Measurements from ENCODE around the gene ARMC5.
"Not testable (repeated sequence)": the region's sequence is repeated elsewhere in the genome, so short reads cannot be mapped to it uniquely, and the experiment has no call there.

ARMC5 gene

GRCh38 chr16:31488468-31489297, 29.4 kb downstream of the ARMC5 start:
- in situ Hi-C loops (cut with HindIII; ENCODE audit: low pct_ligation_motif_present, low pct_unique_long_range_greater_than_20kb, low sequenced_read_pairs) = no loop called here
- DNase-seq = no peak

DNA sequence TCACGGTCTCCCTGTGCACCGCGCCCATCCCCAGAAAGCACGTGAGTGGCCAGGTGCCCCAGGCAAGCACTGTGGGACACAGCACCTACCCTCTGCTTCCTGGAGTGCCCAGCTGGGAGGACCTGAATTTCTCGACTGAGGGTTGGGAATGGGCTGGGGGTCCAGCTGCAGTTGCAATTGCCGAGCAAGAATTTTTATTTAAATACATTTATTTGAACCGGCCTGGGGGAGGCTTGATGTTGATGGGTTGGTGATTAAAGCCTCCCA, 29.9 kb downstream of the ARMC5 start:
- DNase-seq = no peak
- in situ Hi-C loops (cut with HindIII; ENCODE audit: low pct_ligation_motif_present, low pct_unique_long_range_greater_than_20kb, low sequenced_read_pairs) = no loop called here

GRCh38 chr16:31489616-31490584, 30.6 kb downstream of the ARMC5 start:
- DNase-seq = no peak
- in situ Hi-C loops (cut with HindIII; ENCODE audit: low pct_ligation_motif_present, low pct_unique_long_range_greater_than_20kb, low sequenced_read_pairs) = no loop called here

- in situ Hi-C loops (cut with HindIII; ENCODE audit: low pct_ligation_motif_present, low pct_unique_long_range_greater_than_20kb, low sequenced_read_pairs) = no loop called here
Measured at GRCh38 chr16:31491778-31492418, 32.6 kb downstream of the ARMC5 start.

DNA sequence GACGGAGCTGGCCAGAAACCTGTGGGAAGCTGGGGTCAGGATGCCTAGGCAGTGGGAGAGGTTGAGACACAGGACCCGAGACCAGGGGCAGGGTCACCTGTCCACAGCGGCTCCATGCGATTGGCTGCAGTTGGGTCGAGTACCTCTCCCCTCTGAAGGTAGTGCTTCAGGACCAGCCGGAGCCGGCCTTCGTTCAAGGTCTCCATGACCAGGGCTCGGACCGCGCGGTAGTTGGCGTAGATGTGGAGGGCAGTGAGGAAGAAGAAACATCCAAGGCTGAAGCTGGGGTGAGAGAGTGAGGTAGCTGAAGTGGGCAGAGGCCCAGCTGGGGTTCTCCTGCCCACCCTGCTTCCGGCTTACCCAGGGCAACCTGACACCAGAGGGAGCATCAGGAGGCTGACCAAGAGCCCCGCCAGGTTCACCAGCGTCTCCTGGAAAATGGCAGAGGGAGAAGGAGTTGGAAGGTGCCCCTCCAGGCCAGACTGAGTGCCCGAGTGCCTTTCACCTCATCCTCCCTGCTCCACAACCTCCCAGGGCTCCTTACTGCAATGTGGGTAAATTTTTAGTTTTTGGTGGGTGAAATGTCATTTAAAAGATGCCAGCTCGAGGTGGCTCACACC, 34.3 kb downstream of the ARMC5 start:
- DNase-seq = no peak
- in situ Hi-C loops (cut with HindIII; ENCODE audit: low pct_ligation_motif_present, low pct_unique_long_range_greater_than_20kb, low sequenced_read_pairs) = no loop called here

More at GRCh38 chr16:31491778-31492418, 32.6 kb downstream of the ARMC5 start:
- DNase-seq = no peak

DNA sequence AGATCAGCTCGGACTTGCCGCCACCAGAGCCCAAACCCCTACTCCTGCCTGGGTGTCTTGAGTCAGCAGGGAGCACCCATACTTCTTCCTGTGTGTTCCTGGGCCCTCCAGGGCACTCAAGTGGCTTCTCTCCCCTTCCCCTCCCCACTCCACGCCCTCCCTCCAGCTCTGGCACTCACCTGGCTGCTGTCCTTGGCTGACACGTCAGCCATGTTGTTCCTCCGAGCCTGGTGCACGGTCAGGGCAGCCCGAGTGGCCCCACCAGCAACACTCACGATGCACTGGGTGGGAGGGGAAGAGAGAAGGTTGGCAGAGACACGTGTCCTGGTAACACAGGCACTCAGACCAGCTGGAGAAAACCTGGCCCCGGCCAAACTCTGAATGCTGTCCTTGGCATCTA, 37.4 kb downstream of the ARMC5 start:
- DNase-seq = no peak
- in situ Hi-C loops (cut with HindIII; ENCODE audit: low pct_ligation_motif_present, low pct_unique_long_range_greater_than_20kb, low sequenced_read_pairs) = no loop called here

GRCh38 chr16:31498493-31498892, 39.2 kb downstream of the ARMC5 start:
- DNase-seq = no peak
- in situ Hi-C loops (cut with HindIII; ENCODE audit: low pct_ligation_motif_present, low pct_unique_long_range_greater_than_20kb, low sequenced_read_pairs) = no loop called here

DNA sequence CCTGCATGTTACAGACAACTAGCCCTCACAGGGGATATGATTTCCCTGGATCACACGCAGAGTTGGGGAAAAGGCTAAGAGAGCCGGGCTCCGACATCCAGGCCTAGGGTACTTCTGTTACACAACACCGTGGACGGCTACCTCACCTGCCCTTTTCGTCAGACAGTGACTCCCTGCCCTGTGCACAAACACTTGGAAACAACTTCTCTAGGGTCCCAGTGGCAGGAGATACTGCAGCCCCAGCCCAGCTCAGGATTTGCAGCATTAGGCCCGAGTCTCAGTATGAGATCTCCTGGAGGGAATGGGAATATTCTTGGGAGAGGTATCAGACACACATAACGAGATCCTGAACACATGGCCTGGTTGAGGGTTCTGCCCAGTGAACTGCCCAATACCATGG, 40.6 kb downstream of the ARMC5 start:
- DNase-seq = no peak
- in situ Hi-C loops (cut with HindIII; ENCODE audit: low pct_ligation_motif_present, low pct_unique_long_range_greater_than_20kb, low sequenced_read_pairs) = no loop called here

- DNase-seq = no peak
- in situ Hi-C loops (cut with HindIII; ENCODE audit: low pct_ligation_motif_present, low pct_unique_long_range_greater_than_20kb, low sequenced_read_pairs) = no loop called here
Measured at GRCh38 chr16:31501226-31501965, 42.1 kb downstream of the ARMC5 start.

GRCh38 chr16:31501966-31502348, 42.7 kb downstream of the ARMC5 start:
- DNase-seq = no peak
- in situ Hi-C loops (cut with HindIII; ENCODE audit: low pct_ligation_motif_present, low pct_unique_long_range_greater_than_20kb, low sequenced_read_pairs) = no loop called here

DNA sequence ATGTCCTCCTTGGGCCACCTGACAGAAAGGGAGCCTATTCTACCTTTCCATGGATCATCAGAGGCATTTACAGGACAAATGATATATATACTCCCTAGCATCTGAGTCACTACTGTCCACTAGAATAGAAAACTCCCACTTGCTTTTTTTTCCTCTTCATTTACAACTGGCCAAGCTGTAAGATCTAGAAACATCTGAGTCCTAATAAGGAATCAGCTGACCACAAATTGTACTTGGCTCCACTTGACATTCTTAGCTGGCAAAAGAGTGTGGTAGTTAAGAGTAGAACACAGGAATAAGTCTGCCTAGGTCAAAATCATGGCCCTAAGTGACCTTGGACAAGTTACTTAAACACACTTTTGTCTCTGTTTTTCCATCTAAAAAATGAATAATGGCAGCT, 43.7 kb downstream of the ARMC5 start:
- in situ Hi-C loops (cut with HindIII; ENCODE audit: low pct_ligation_motif_present, low pct_unique_long_range_greater_than_20kb, low sequenced_read_pairs) = no loop called here
- DNase-seq = no peak

DNA sequence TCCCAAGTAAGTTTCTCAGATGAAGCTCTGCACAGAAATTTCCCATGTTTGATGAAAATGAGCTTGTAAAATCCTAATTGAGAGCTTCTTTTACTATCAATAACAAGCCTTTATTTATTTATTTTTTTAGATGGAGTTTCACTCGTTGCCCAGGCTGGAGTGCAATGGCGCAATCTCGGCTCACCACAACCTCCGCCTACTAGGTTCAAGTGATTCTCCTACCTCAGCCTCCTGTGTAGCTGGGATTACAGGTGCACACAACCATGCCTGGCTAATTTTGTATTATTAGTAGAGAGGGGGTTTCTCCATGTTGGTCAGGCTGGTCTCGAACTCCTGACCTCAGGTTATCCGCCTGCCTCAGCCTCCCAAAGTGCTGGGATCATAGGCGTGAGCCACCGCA, 44.3 kb downstream of the ARMC5 start:
- DNase-seq; in situ Hi-C loops (cut with HindIII; ENCODE audit: low pct_ligation_motif_present, low pct_unique_long_range_greater_than_20kb, low sequenced_read_pairs): not testable (repeated sequence)

GRCh38 chr16:31504159-31504558, 44.9 kb downstream of the ARMC5 start:
- in situ Hi-C loops (cut with HindIII; ENCODE audit: low pct_ligation_motif_present, low pct_unique_long_range_greater_than_20kb, low sequenced_read_pairs) = no loop called here

DNA sequence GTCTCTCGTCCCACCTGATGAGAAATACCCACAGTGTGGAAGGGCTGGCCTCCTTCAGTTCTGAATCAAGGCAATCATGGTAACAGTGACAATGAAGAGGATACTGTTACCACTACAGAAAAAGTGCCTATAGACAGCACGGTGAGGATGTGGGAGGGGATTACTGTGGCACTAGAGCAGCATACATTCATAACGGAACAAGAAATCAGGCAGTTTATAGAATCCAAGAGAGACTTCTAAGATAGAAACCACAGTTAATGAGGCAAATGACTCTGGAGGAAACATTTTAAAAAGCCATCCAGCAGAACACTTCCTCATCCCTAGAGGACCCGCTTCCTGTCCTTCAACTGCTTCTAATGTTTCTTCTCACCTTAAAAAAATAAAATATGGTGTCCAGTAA, 46.2 kb downstream of the ARMC5 start:
- in situ Hi-C loops (cut with HindIII; ENCODE audit: low pct_ligation_motif_present, low pct_unique_long_range_greater_than_20kb, low sequenced_read_pairs) = no loop called here
- no peak for DNase-seq

More at GRCh38 chr16:31504159-31504558, 44.9 kb downstream of the ARMC5 start:
- DNase-seq = no peak

GRCh38 chr16:31507617-31507928, 48.3 kb downstream of the ARMC5 start:
- no peak for DNase-seq
- in situ Hi-C loops (cut with HindIII; ENCODE audit: low pct_ligation_motif_present, low pct_unique_long_range_greater_than_20kb, low sequenced_read_pairs) = no loop called here

GRCh38 chr16:31507929-31508705, 48.8 kb downstream of the ARMC5 start, which contains the start of gene RUSF1:
RUSF1 (minus strand) TSS chr16:31508391; CDS start chr16:31508373, 18 bp downstream.
- in situ Hi-C loops (cut with HindIII; ENCODE audit: low pct_ligation_motif_present, low pct_unique_long_range_greater_than_20kb, low sequenced_read_pairs) = no loop called here

DNA sequence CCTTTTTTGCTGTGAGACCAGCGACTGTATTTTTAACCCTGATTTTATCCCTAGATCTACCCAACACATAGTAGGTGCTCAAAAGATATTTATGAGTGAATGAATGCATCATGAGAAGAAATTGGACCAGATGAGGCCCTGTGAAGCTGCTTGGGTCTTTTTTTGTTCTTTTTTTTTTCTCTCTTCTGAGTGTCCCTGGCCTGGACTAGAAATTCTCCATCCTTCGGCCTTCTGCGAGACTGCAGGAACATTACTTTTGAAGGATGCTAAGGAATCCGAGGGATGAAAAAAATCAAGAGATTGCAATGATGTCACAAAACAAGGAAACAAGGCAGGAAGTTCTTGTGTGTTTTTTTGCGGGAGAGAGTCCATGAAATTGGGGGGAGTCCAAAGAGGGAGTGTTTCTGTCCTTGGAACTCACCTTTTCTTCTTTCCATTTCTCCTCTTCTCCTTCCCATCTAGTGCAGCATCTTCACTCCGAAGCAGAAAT, 49.5 kb downstream of the ARMC5 start:
- DNase-seq = peak; percentile 66
- in situ Hi-C loops (cut with HindIII; ENCODE audit: low pct_ligation_motif_present, low pct_unique_long_range_greater_than_20kb, low sequenced_read_pairs) = no loop called here

More at GRCh38 chr16:31507929-31508705, 48.8 kb downstream of the ARMC5 start, which contains the start of gene RUSF1:
- peak; percentile 93 for DNase-seq

All from ACHN (cell line).